ENCODE data around the gene NEURL1B. TPM values are rescaled to one million over a fixed set of nuclear protein-coding genes. Genes with fewer than 3 reads are reported as not detected.

The NEURL1B gene, protein sequence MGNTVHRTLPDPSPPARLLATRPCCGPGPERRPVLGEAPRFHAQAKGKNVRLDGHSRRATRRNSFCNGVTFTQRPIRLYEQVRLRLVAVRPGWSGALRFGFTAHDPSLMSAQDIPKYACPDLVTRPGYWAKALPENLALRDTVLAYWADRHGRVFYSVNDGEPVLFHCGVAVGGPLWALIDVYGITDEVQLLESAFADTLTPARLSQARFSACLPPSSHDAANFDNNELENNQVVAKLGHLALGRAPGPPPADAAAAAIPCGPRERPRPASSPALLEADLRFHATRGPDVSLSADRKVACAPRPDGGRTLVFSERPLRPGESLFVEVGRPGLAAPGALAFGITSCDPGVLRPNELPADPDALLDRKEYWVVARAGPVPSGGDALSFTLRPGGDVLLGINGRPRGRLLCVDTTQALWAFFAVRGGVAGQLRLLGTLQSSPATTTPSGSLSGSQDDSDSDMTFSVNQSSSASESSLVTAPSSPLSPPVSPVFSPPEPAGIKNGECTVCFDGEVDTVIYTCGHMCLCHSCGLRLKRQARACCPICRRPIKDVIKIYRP
- total RNA-seq = 0.05 and 0.12 TPM in 2 replicates

DNA sequence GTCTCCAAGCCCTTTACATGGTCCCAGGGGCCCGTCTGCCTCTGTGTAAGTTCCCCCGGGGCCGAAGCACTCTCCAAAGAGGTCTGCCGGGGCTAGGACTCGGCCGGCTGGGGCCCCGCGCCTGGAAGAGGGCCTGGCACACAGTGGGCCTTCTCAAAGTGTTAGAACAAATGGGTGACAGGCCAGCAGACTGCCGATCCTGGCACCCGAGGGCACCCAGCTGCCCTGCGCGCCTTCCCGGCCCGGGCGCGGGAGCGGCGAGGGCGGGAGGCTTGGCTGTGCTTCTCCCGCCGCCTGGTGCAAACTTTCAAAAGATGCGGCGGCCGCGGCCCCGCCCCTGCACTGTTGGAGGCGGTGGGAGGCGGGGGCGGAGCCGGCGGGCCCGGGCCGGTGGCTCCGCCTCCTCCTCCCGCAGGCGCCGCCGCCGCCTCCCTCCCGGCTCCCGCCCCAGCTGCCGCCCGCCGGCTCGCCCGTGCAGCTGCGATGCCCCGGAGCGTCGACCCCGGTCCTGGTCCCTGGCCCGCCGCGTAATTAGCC lies at the start of gene NEURL1B:
TSS of gene NEURL1B (plus strand) at position 442 of the 537 bp plus-strand sequence. CDS start 144 bp downstream, outside the sequence.
- Mint-ChIP-seq H3K27ac (no peak within 1 kb of the TSS), H3K9me3 (no peaks in the 10 kb centered on the region), H3K36me3 (ENCODE audit: low read depth) (no peaks in the 10 kb centered on the region), H3K4me1 (ENCODE audit: low read depth) (peaks cover 7% of the 10 kb centered on the region), H3K4me3 (peak within 1 kb of the TSS; percentile 70), H3K27me3 (ENCODE audit: insufficient read depth) (peaks cover 52% of the 10 kb centered on the region)
- peak; percentile 61 for DNase-seq (ENCODE audit: low spot score)
- intact Hi-C loops (cut with micrococcal nuclease) = loop anchor here (5.0 kb wide), 1 partner anchor 56 kb away; no protein-coding TSS in a partner anchor

DNA sequence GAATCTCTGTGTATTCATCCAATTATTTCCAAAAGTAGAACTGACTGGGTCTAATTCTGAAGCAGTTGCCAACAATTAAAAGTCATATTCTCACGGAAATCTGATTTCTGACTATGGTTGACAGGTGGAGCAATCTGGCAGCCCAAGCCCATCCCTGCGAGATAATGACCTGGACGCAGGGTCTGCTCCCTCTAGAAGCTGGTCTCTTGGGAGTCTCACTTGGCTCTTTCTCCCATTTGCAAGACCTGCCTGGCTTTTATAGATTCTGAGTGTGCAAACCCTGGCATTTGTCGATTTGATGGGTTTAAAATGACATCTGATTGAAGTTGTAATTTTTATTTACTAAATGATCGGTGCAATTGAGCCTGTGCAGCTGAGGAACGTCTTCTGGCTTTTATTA lies 49.4 kb upstream of the NEURL1B start:
- no peaks in the 10 kb centered on the region for H3K27me3 Mint-ChIP-seq (ENCODE audit: insufficient read depth)
- H3K36me3 Mint-ChIP-seq (ENCODE audit: low read depth) = no peaks in the 10 kb centered on the region
- intact Hi-C loops (cut with micrococcal nuclease) = no loop called here
- H3K9me3 Mint-ChIP-seq = no peaks in the 10 kb centered on the region
- H3K4me3 Mint-ChIP-seq = no peak overlapping the region
- no peak for DNase-seq (ENCODE audit: low spot score)
- H3K4me1 Mint-ChIP-seq (ENCODE audit: low read depth) = no peaks in the 10 kb centered on the region
- no peak overlapping the region for H3K27ac Mint-ChIP-seq

- no peak overlapping the region for H3K4me3 Mint-ChIP-seq
- H3K27ac Mint-ChIP-seq = no peak overlapping the region
- H3K36me3 Mint-ChIP-seq (ENCODE audit: low read depth) = no peaks in the 10 kb centered on the region
- intact Hi-C loops (cut with micrococcal nuclease) = no loop called here
- no peaks in the 10 kb centered on the region for H3K4me1 Mint-ChIP-seq (ENCODE audit: low read depth)
- no peaks in the 10 kb centered on the region for H3K27me3 Mint-ChIP-seq (ENCODE audit: insufficient read depth)
- no peaks in the 10 kb centered on the region for H3K9me3 Mint-ChIP-seq
- DNase-seq (ENCODE audit: low spot score) = no peak
Measured at GRCh38 chr5:172592881-172593280, 48.2 kb upstream of the NEURL1B start.

GRCh38 chr5:172593306-172593705 lies 47.8 kb upstream of the NEURL1B start:
- H3K36me3 Mint-ChIP-seq (ENCODE audit: low read depth) = no peaks in the 10 kb centered on the region
- no peak for DNase-seq (ENCODE audit: low spot score)
- intact Hi-C loops (cut with micrococcal nuclease) = no loop called here
- H3K9me3 Mint-ChIP-seq = no peaks in the 10 kb centered on the region
- no peaks in the 10 kb centered on the region for H3K4me1 Mint-ChIP-seq (ENCODE audit: low read depth)
- H3K4me3 Mint-ChIP-seq = no peak overlapping the region
- H3K27ac Mint-ChIP-seq = no peak overlapping the region
- no peaks in the 10 kb centered on the region for H3K27me3 Mint-ChIP-seq (ENCODE audit: insufficient read depth)

DNA sequence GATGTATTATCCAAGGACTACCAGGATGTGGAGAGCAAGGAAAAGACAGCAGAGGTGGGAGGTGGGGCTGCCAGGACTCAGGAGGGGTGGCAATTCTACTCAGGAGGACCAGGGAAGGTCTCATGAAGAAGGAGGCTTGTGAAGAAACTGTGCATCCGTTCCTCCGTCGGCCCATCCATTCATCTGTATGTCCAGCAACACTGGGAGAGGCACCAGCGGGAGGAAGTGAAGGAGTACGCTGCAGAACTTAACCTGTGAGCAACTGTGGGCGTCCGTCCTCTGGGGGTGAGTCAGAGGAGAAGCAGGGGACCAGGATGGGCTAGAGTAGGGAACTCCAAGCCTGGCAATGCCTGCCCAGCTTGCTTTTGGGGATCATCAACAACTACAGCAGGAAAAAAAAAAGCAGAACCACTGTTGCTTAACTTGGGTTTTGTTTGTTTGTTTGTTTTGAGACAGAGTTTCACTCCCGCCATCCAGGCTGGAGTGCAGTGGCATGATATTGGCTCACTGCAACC lies 47.3 kb upstream of the NEURL1B start:
- Mint-ChIP-seq H3K36me3 (ENCODE audit: low read depth) (no peaks in the 10 kb centered on the region), H3K4me3 (no peak overlapping the region), H3K27me3 (ENCODE audit: insufficient read depth) (no peaks in the 10 kb centered on the region), H3K4me1 (ENCODE audit: low read depth) (no peaks in the 10 kb centered on the region), H3K9me3 (no peaks in the 10 kb centered on the region), H3K27ac (no peak overlapping the region)
- no peak for DNase-seq (ENCODE audit: low spot score)
- intact Hi-C loops (cut with micrococcal nuclease) = no loop called here

DNA sequence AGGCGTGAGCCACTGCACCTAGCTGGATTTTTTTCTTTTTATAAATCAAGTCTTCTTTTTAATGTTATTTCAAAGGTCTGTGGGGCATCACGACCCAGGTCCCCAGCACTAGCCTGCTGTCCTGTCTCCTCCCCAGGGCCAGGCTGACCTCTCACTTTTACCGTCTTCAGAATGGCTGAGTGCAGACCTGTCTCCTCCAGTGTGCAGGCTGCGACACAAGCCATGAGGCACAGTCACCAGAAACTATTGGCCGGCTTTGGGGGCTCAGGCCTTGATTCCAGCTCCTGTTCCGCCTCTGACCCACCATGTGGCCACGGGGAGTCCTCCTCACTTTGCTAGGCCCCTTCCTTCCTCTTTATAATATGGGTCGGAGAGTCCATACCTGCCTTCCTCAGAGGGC lies 46.6 kb upstream of the NEURL1B start:
- H3K36me3 Mint-ChIP-seq (ENCODE audit: low read depth) = no peaks in the 10 kb centered on the region
- no peaks in the 10 kb centered on the region for H3K27me3 Mint-ChIP-seq (ENCODE audit: insufficient read depth)
- no peak for DNase-seq (ENCODE audit: low spot score)
- H3K4me1 Mint-ChIP-seq (ENCODE audit: low read depth) = no peaks in the 10 kb centered on the region
- H3K27ac Mint-ChIP-seq = no peak overlapping the region
- H3K9me3 Mint-ChIP-seq = no peaks in the 10 kb centered on the region
- intact Hi-C loops (cut with micrococcal nuclease) = no loop called here
- no peak overlapping the region for H3K4me3 Mint-ChIP-seq

DNA sequence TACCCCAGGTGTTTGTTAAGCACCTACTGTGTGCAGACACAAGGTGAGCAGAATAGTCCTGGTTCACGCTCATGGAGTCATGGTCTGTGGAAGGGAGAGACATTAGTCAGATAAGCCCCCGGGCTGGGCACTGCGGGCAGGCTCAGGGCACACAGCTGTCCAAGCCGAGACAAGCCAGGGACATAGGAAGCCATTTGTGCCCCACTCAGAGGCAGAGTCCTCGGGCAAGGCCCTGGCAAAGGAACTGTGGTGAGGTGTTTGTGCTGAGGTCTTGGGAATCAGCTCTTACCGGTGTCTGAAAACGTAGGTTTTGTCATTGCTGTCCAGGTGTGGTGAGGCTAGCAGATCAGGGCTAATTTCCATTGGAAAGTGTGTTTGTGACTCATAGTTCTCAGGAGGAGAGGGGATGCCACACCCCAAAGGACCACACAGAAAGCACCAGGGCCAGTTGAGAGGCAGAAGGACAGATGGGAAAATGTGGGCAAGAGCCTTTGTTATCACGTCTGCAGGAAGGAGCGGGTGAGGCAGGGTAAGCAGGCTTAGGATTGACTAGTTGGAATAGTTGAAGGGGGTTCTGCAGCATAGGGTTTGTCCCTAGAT lies 46.1 kb upstream of the NEURL1B start:
- Mint-ChIP-seq H3K4me3 (no peak overlapping the region), H3K27ac (no peak overlapping the region), H3K27me3 (ENCODE audit: insufficient read depth) (no peaks in the 10 kb centered on the region), H3K9me3 (no peaks in the 10 kb centered on the region), H3K4me1 (ENCODE audit: low read depth) (no peaks in the 10 kb centered on the region), H3K36me3 (ENCODE audit: low read depth) (no peaks in the 10 kb centered on the region)
- DNase-seq (ENCODE audit: low spot score) = no peak
- intact Hi-C loops (cut with micrococcal nuclease) = no loop called here

GRCh38 chr5:172595596-172596455 lies 45.2 kb upstream of the NEURL1B start:
- Mint-ChIP-seq H3K27ac (no peak overlapping the region), H3K36me3 (ENCODE audit: low read depth) (no peaks in the 10 kb centered on the region), H3K4me3 (no peak overlapping the region), H3K9me3 (no peaks in the 10 kb centered on the region), H3K27me3 (ENCODE audit: insufficient read depth) (no peaks in the 10 kb centered on the region), H3K4me1 (ENCODE audit: low read depth) (no peaks in the 10 kb centered on the region)
- intact Hi-C loops (cut with micrococcal nuclease) = no loop called here
- no peak for DNase-seq (ENCODE audit: low spot score)

DNA sequence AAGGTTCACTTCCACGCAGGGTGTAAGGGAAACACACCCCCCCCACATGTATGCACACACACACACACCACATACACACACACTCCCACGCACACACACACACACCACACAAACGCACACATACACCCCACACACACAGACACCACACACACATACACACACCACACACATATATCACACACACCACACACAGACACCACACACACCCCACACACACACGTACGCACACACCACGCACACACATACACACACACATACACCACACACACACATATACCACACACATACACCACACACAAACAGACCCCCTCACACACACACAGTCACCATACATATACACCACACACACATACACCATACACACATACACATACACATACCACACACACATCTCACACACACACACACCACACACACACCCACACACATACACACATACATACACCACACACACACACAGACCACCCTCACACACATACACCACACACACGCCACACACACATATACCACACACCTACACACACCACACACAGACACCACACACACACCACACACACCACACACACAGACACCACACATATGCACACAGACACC lies 44.3 kb upstream of the NEURL1B start:
- no peak overlapping the region for H3K4me3 Mint-ChIP-seq

DNA sequence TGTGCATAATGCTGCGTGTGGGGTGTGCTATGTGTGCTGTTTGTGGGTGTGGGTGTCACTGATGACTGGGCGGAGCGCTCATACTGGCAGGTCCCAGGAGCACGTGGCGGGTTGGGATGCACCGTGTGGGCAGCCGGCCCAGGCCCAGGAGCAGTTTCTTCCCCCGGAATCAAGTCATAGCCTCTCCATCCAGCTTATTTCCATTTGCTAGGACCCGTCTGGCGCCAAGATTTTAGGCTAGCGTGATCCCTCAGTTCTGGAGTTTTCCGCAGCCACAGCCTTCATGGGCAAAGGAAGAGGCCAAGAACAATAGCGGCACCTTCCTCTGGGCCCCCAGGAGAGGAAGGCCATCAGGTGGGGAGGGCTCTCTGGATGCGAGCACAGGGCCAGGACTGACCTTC lies 43.3 kb upstream of the NEURL1B start:
- Mint-ChIP-seq H3K4me1 (ENCODE audit: low read depth) (no peaks in the 10 kb centered on the region), H3K9me3 (no peaks in the 10 kb centered on the region), H3K27me3 (ENCODE audit: insufficient read depth) (no peaks in the 10 kb centered on the region), H3K36me3 (ENCODE audit: low read depth) (no peaks in the 10 kb centered on the region), H3K27ac (no peak overlapping the region), H3K4me3 (no peak overlapping the region)
- intact Hi-C loops (cut with micrococcal nuclease) = no loop called here
- DNase-seq (ENCODE audit: low spot score) = no peak

More for the DNA sequence above, 44.3 kb upstream of the NEURL1B start:
- Mint-ChIP-seq H3K4me1 (ENCODE audit: low read depth) (no peaks in the 10 kb centered on the region), H3K27me3 (ENCODE audit: insufficient read depth) (no peaks in the 10 kb centered on the region), H3K36me3 (ENCODE audit: low read depth) (no peaks in the 10 kb centered on the region), H3K9me3 (no peaks in the 10 kb centered on the region), H3K27ac (no peak overlapping the region)
- intact Hi-C loops (cut with micrococcal nuclease) = no loop called here
- no peak for DNase-seq (ENCODE audit: low spot score)

- no peak overlapping the region for H3K27ac Mint-ChIP-seq
- H3K4me3 Mint-ChIP-seq = no peak overlapping the region
- intact Hi-C loops (cut with micrococcal nuclease) = no loop called here
- no peak for DNase-seq (ENCODE audit: low spot score)
- H3K27me3 Mint-ChIP-seq (ENCODE audit: insufficient read depth) = no peaks in the 10 kb centered on the region
- no peaks in the 10 kb centered on the region for H3K4me1 Mint-ChIP-seq (ENCODE audit: low read depth)
- H3K9me3 Mint-ChIP-seq = no peaks in the 10 kb centered on the region
- no peaks in the 10 kb centered on the region for H3K36me3 Mint-ChIP-seq (ENCODE audit: low read depth)
Measured at GRCh38 chr5:172598251-172599203, 42.5 kb upstream of the NEURL1B start.
